ENCODE results near the gene AGMO.

Gene AGMO

GRCh38 chr7:15600298-15600697 is 38.5 kb upstream of the AGMO start:
- H3K27ac ChIP-seq: no peak overlapping the region
- TF ChIP-seq CTCF (conservative IDR thresholded peaks at IDR 0.05; ENCODE audit: low read depth, low read length): no peak
- H3K36me3 ChIP-seq (ENCODE audit: insufficient read depth): no peaks in the 10 kb centered on the region
- no peaks in the 10 kb centered on the region for H3K27me3 ChIP-seq (ENCODE audit: insufficient read depth, low read depth)
- no peak overlapping the region for H3K4me3 ChIP-seq (IDR thresholded peaks at IDR 0.05; ENCODE audit: insufficient read depth, low read depth, low read length)
- no peaks in the 10 kb centered on the region for H3K79me2 ChIP-seq (ENCODE audit: insufficient read depth, low read depth)
- H3K9ac ChIP-seq: no peak overlapping the region
- no peak overlapping the region for H3K4me2 ChIP-seq
- no peaks in the 10 kb centered on the region for H4K20me1 ChIP-seq (ENCODE audit: insufficient read depth)
- H2AFZ ChIP-seq (ENCODE audit: low read depth): no peak overlapping the region
- H3K4me1 ChIP-seq (ENCODE audit: low read depth, poor library complexity, severe bottlenecking): no peaks in the 10 kb centered on the region

GRCh38 chr7:15594461-15594860 is 32.6 kb upstream of the AGMO start:
- TF ChIP-seq CTCF (conservative IDR thresholded peaks at IDR 0.05; ENCODE audit: low read depth, low read length): no peak
- H3K27me3 ChIP-seq (ENCODE audit: insufficient read depth, low read depth): no peaks in the 10 kb centered on the region
- no peak overlapping the region for H3K4me2 ChIP-seq
- no peaks in the 10 kb centered on the region for H3K4me1 ChIP-seq (ENCODE audit: low read depth, poor library complexity, severe bottlenecking)
- no peaks in the 10 kb centered on the region for H3K79me2 ChIP-seq (ENCODE audit: insufficient read depth, low read depth)
- no peaks in the 10 kb centered on the region for H3K36me3 ChIP-seq (ENCODE audit: insufficient read depth)
- no peak overlapping the region for H2AFZ ChIP-seq (ENCODE audit: low read depth)
- no peak overlapping the region for H3K4me3 ChIP-seq (IDR thresholded peaks at IDR 0.05; ENCODE audit: insufficient read depth, low read depth, low read length)
- no peaks in the 10 kb centered on the region for H4K20me1 ChIP-seq (ENCODE audit: insufficient read depth)
- no peak overlapping the region for H3K9ac ChIP-seq
- H3K27ac ChIP-seq: no peak overlapping the region

- Histone ChIP-seq H3K4me1 (ENCODE audit: low read depth, poor library complexity, severe bottlenecking) (no peaks in the 10 kb centered on the region), H3K27ac (no peak overlapping the region), H2AFZ (ENCODE audit: low read depth) (no peak overlapping the region), H4K20me1 (ENCODE audit: insufficient read depth) (no peaks in the 10 kb centered on the region), H3K9ac (no peak overlapping the region), H3K79me2 (ENCODE audit: insufficient read depth, low read depth) (no peaks in the 10 kb centered on the region), H3K36me3 (ENCODE audit: insufficient read depth) (no peaks in the 10 kb centered on the region), H3K27me3 (ENCODE audit: insufficient read depth, low read depth) (no peaks in the 10 kb centered on the region), H3K4me2 (no peak overlapping the region), H3K4me3 (IDR thresholded peaks at IDR 0.05; ENCODE audit: insufficient read depth, low read depth, low read length) (no peak overlapping the region)
- no peak for TF ChIP-seq CTCF (conservative IDR thresholded peaks at IDR 0.05; ENCODE audit: low read depth, low read length)
These were observed 31.6 kb upstream of the AGMO start for GRCh38 chr7:15593382-15593781.

GRCh38 chr7:15586266-15586665 is 24.5 kb upstream of the AGMO start:
- Histone ChIP-seq H3K4me1 (ENCODE audit: low read depth, poor library complexity, severe bottlenecking) (peaks cover 8% of the 10 kb centered on the region), H3K27me3 (ENCODE audit: insufficient read depth, low read depth) (no peaks in the 10 kb centered on the region), H3K27ac (no peak overlapping the region), H3K4me3 (IDR thresholded peaks at IDR 0.05; ENCODE audit: insufficient read depth, low read depth, low read length) (no peak overlapping the region), H3K79me2 (ENCODE audit: insufficient read depth, low read depth) (no peaks in the 10 kb centered on the region), H4K20me1 (ENCODE audit: insufficient read depth) (no peaks in the 10 kb centered on the region), H3K9ac (no peak overlapping the region), H2AFZ (ENCODE audit: low read depth) (no peak overlapping the region), H3K36me3 (ENCODE audit: insufficient read depth) (no peaks in the 10 kb centered on the region), H3K4me2 (no peak overlapping the region)
- no peak for TF ChIP-seq CTCF (conservative IDR thresholded peaks at IDR 0.05; ENCODE audit: low read depth, low read length)

- no peaks in the 10 kb centered on the region for H4K20me1 ChIP-seq (ENCODE audit: insufficient read depth)
- TF ChIP-seq CTCF (conservative IDR thresholded peaks at IDR 0.05; ENCODE audit: low read depth, low read length): no peak
- H3K27me3 ChIP-seq (ENCODE audit: insufficient read depth, low read depth): no peaks in the 10 kb centered on the region
- H3K9ac ChIP-seq: no peak overlapping the region
- peaks cover 25% of the 10 kb centered on the region for H3K4me1 ChIP-seq (ENCODE audit: low read depth, poor library complexity, severe bottlenecking)
- no peaks in the 10 kb centered on the region for H3K79me2 ChIP-seq (ENCODE audit: insufficient read depth, low read depth)
- no peak overlapping the region for H2AFZ ChIP-seq (ENCODE audit: low read depth)
- no peak overlapping the region for H3K4me3 ChIP-seq (IDR thresholded peaks at IDR 0.05; ENCODE audit: insufficient read depth, low read depth, low read length)
- no peaks in the 10 kb centered on the region for H3K36me3 ChIP-seq (ENCODE audit: insufficient read depth)
- no peak overlapping the region for H3K27ac ChIP-seq
- no peak overlapping the region for H3K4me2 ChIP-seq
These were observed 22.8 kb upstream of the AGMO start for GRCh38 chr7:15584575-15584974.
